GM12878 (cell line): ENCODE data around the gene KDM6B. TPM values are rescaled to one million over a fixed set of nuclear protein-coding genes. Genes with fewer than 3 reads are reported as not detected.

Source experiments
- ATAC-seq: fragments of 200-7000 bp; cut with Tn5 transposase; 3 replicates; pipeline ENCODE4 v1.9.1; 2020; ENCODE audit warnings: mild to moderate bottlenecking, moderate library complexity
- BruUV-seq: library from RNA; stranded (reverse); fragments of 400-500 nt; replicated peaks from 2 replicates; lab custom pipeline; 2021; lab: Mats Ljungman, UMichigan
- CTCF ChIA-PET: fragments of 300-600 bp; sonication (Branson Sonifier 250); formaldehyde crosslinking; extraction: SDS; loops from one replicate; lab custom pipeline; 2021; ENCODE audit warnings: inconsistent platforms; lab: Yijun Ruan, JAX
- POLR2A ChIA-PET: fragments of 350-600 bp; formaldehyde crosslinking; extraction: SDS; loops from one replicate; lab custom pipeline; 2021; ENCODE audit warnings: inconsistent platforms; lab: Charles Lee
- RAD21 ChIA-PET: fragments of 300-600 bp; sonication (Branson Sonifier 250); formaldehyde crosslinking; loops from one replicate; lab custom pipeline; 2023; ENCODE audit warnings: antibody characterized with exemption; ENCODE audit not compliant: unreplicated experiment; lab: Charles Lee
- SMC1A ChIA-PET: fragments of 300-600 bp; sonication (Branson Sonifier 250); formaldehyde crosslinking; loops from one replicate; lab custom pipeline; 2023; ENCODE audit not compliant: unreplicated experiment, uncharacterized antibody; lab: Charles Lee
- DNase-seq: peaks from one replicate; pipeline ENCODE4 v3.0.0-alpha.2; 2011; ENCODE audit warnings: low read depth, low spot score
- FAIRE-seq: peaks from 3 replicates; lab custom pipeline; 2011; peaks lifted over from hg19 to GRCh38; lab: Jason Lieb, UNC
- H2AFZ ChIP-seq: 2 replicates; pipeline ENCODE4 v1.6.0; 2011; ENCODE audit warnings: low read depth, low read length, control low read depth; ENCODE audit not compliant: control insufficient read depth
- H3K27ac ChIP-seq: 2 replicates; pipeline ENCODE4 v1.5.1; 2011; ENCODE audit warnings: control low read depth; ENCODE audit not compliant: control insufficient read depth, insufficient read depth
- H3K27me3 ChIP-seq, 2 experiments: replicated peaks in 1 of 2; 2 replicates each; pipeline versions ENCODE4 v1.6.0 to v1.6.1; 2011; ENCODE audit warnings: low read length in 1 of 2; ENCODE audit not compliant: control insufficient read depth in 2 of 2, insufficient read depth in 2 of 2
- H3K36me3 ChIP-seq, 2 experiments: 2 replicates each; pipeline ENCODE4 v1.5.1; 2011; ENCODE audit warnings: low read length in 1 of 2; ENCODE audit not compliant: control insufficient read depth in 2 of 2, insufficient read depth in 2 of 2
- H3K4me1 ChIP-seq: 2 replicates; pipeline ENCODE4 v1.6.1; 2011; ENCODE audit warnings: mild to moderate bottlenecking, low read length, moderate library complexity, mixed read lengths; ENCODE audit not compliant: control insufficient read depth, insufficient read depth
- H3K4me2 ChIP-seq: 2 replicates; pipeline ENCODE4 v1.6.0; 2011; ENCODE audit warnings: control low read depth; ENCODE audit not compliant: control insufficient read depth, insufficient read depth
- H3K4me3 ChIP-seq: fragments of 200-600 bp; sonication (generic); 2 replicates; pipeline ENCODE4 v1.5.1; 2016
- H3K79me2 ChIP-seq: 2 replicates; pipeline ENCODE4 v1.6.0; 2011; ENCODE audit warnings: low read length; ENCODE audit not compliant: control insufficient read depth, insufficient read depth
- H3K9ac ChIP-seq: 2 replicates; pipeline ENCODE4 v1.8.0; 2011; ENCODE audit warnings: low read length, control low read depth, mixed read lengths; ENCODE audit not compliant: control insufficient read depth, insufficient read depth
- H3K9me3 ChIP-seq: replicated peaks from 3 replicates; pipeline ENCODE4 v1.5.1; 2011; ENCODE audit warnings: mild to moderate bottlenecking, low read length; ENCODE audit not compliant: control insufficient read depth, insufficient read depth
- H4K20me1 ChIP-seq: 2 replicates; pipeline ENCODE4 v1.6.0; 2011; ENCODE audit not compliant: control insufficient read depth, insufficient read depth
- CHD4 ChIP-seq: fragments of 200-600 bp; sonication (generic); IDR thresholded peaks from 2 replicates; pipeline ENCODE4 v1.6.1; 2016; ENCODE audit warnings: mild to moderate bottlenecking
- HSF1 ChIP-seq: fragments of 150-350 bp; IDR thresholded peaks from 2 replicates; pipeline ENCODE4 v1.6.1; 2014; ENCODE audit warnings: mild to moderate bottlenecking, low read depth, low read length
- MTA2 ChIP-seq: fragments of 450-650 bp; IDR thresholded peaks from 2 replicates; pipeline ENCODE4 v1.6.1; 2016; ENCODE audit warnings: low read depth, mild to moderate bottlenecking, moderate library complexity
- POU2F2 ChIP-seq: IDR thresholded peaks from 3 replicates; pipeline ENCODE4 v1.6.1; 2011; ENCODE audit warnings: low read depth, mild to moderate bottlenecking, low read length, borderline replicate concordance
- RAD21 ChIP-seq: IDR thresholded peaks from 2 replicates; pipeline ENCODE4 v1.6.1; 2011; ENCODE audit warnings: mild to moderate bottlenecking, low read depth, low read length, moderate library complexity; ENCODE audit not compliant: insufficient read depth
- SKIL ChIP-seq: fragments of 450-650 bp; IDR thresholded peaks from 2 replicates; pipeline ENCODE4 v1.6.1; 2017; ENCODE audit warnings: mild to moderate bottlenecking, low read depth, inconsistent platforms; ENCODE audit not compliant: poor library complexity, severe bottlenecking
- SUZ12 ChIP-seq: fragments of 200-600 bp; sonication (generic); IDR thresholded peaks from one replicate; pipeline ENCODE4 v1.6.1; 2018; ENCODE audit warnings: antibody characterized with exemption, mild to moderate bottlenecking; ENCODE audit not compliant: unreplicated experiment
- ZNF384 ChIP-seq: IDR thresholded peaks from 2 replicates; pipeline ENCODE4 v1.6.1; 2012; ENCODE audit warnings: low read depth, mild to moderate bottlenecking, low read length, improper control_type of control experiment, borderline replicate concordance
- WGBS: methylation state at CpG from one replicate; pipeline ENCODE4 v1.1.6; 2016; ENCODE audit warnings: low lambda C conversion rate; ENCODE audit not compliant: insufficient replicate concordance, insufficient coverage; ENCODE audit errors: missing lambda C conversion rate; 5-methylcytosine and 5-hydroxymethylcytosine counted together
- in situ Hi-C: fragments of 300-500 bp; cut with MboI; formaldehyde crosslinking; loops from 9 replicates; pipeline ENCODE4 v1.14.3; 2018; ENCODE audit warnings: mixed read lengths
- intact Hi-C: fragments of 100-400 bp; cut with micrococcal nuclease; formaldehyde crosslinking; loops from one replicate; pipeline ENCODE4 v1.14.2; 2022; ENCODE audit not compliant: unreplicated experiment
- polyA plus RNA-seq, 11 experiments: library from polyadenylated mRNA; depleted of rRNA in 4 of 11; unstranded in 6 of 11; stranded (reverse) in 5 of 11; fragments of >200 nt; fragmentation: Nextera tagmentation in 4 of 11; fragmentation: Illumina TruSeq in 1 of 11; extraction: Ambion mirVana in 4 of 11; extraction: Trizol in 1 of 11; gene quantifications; 1 replicate in 1 of 11; 2 replicates in 10 of 11; pipeline versions ENCODE4 v1.2.1 to v1.2.3, GENCODE V29; 2011 to 2016; ENCODE audit warnings: inconsistent platforms in 2 of 11, missing spikeins in 2 of 11, low read depth in 1 of 11
- total RNA-seq, 4 experiments: library from RNA; depleted of rRNA in 3 of 4; stranded (reverse); fragments of >200 nt in 3 of 4; fragmentation: Illumina TruSeq in 1 of 4; extraction: Trizol in 1 of 4; gene quantifications; 2 replicates each; pipeline versions ENCODE4 v1.2.1 to v1.2.3, GENCODE V29; 2013 to 2021
- TF ChIP-seq, protein P1 (sequence below): IDR thresholded peaks from 2 replicates; pipeline ENCODE4 v1.6.1; 2012; ENCODE audit warnings: low read depth, low read length, improper control_type of control experiment

KDM6B gene
- total and polyA plus RNA-seq, 10 of the 15 experiments (the other 5 are each of a cell fraction or from before 2014, with no cell fraction given), result 0.05 to 33.5 (median 2.3) TPM

GRCh38 chr17:7848131-7848579 lies 14.1 kb downstream of the KDM6B start:
- H3K27me3 ChIP-seq, result no peaks in the 10 kb centered on the region
- no peak overlapping the region for H3K9ac ChIP-seq
- ATAC-seq (no peak), FAIRE-seq (no peak), DNase-seq (no peak)
- H4K20me1 ChIP-seq, result no peaks in the 10 kb centered on the region; the same call in 1 of the 2 replicates
- ChIA-PET RAD21 (interaction anchor here (0.7 kb wide), 1 partner anchor 188 kb away, joined by 3 read pairs; no protein-coding TSS in a partner anchor), SMC1A (no interaction called here), CTCF (interaction anchor here (5.7 kb wide), 1 partner anchor 14 kb away, joined by 57 read pairs; the partner anchor contains the start of gene KDM6B), POLR2A (no interaction called here)
- TF ChIP-seq, protein P1, sequence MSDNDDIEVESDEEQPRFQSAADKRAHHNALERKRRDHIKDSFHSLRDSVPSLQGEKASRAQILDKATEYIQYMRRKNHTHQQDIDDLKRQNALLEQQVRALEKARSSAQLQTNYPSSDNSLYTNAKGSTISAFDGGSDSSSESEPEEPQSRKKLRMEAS, result no peak
- TF ChIP-seq SKIL (no peak), CHD4 (no peak), ZNF384 (no peak), HSF1 (no peak), POU2F2 (no peak), RAD21 (no peak), SUZ12 (no peak), MTA2 (no peak)
- H3K4me1 ChIP-seq, result peaks cover 21% of the 10 kb centered on the region
- no peak overlapping the region for H3K4me3 ChIP-seq
- intact Hi-C loops, result no loop called here
- no peak overlapping the region for H3K27ac ChIP-seq
- WGBS, result 90% methylated on average over 10 of the region's 20 CpGs
- H3K36me3 ChIP-seq, result peaks cover 11 to 29% of the 10 kb centered on the region in 2 experiments; a peak in 3 of 4 replicates
- in situ Hi-C loops, result no loop called here
- H3K79me2 ChIP-seq, result peaks cover 23% of the 10 kb centered on the region
- H3K4me2 ChIP-seq, result no peak overlapping the region
- BruUV-seq, result no TSS peak
- H3K9me3 ChIP-seq, result no peaks in the 10 kb centered on the region
- no peak overlapping the region for H2AFZ ChIP-seq
